SK-N-SH (cell line): ENCODE results near the gene HRH3. TPM values are rescaled to one million over a fixed set of nuclear protein-coding genes. Genes with fewer than 3 reads are reported as not detected.

Source experiments
- CTCF ChIA-PET: fragments of 300-600, 350-600 bp; formaldehyde crosslinking; extraction: SDS; loops from one replicate; lab custom pipeline; 2021; lab: Yijun Ruan, JAX
- POLR2A ChIA-PET: fragments of 350-600 bp; sonication (Branson Sonifier 250); formaldehyde crosslinking; extraction: SDS; loops from one replicate; lab custom pipeline; 2020; ENCODE audit warnings: antibody characterized with exemption, inconsistent platforms; lab: Yijun Ruan, JAX
- DNase-seq: peaks from one replicate; pipeline ENCODE4 v3.0.0; 2012
- H2AFZ ChIP-seq: fragments of 200-600 bp; sonication (generic); 2 replicates; pipeline ENCODE4 v1.8.1; 2016; ENCODE audit warnings: antibody characterized with exemption, mild to moderate bottlenecking, low read depth
- H3F3A ChIP-seq: fragments of 200-600 bp; sonication (generic); replicated peaks from 2 replicates; pipeline ENCODE3; 2016; ENCODE audit warnings: antibody characterized with exemption, mild to moderate bottlenecking; ENCODE audit not compliant: insufficient read depth
- H3K27ac ChIP-seq, 2 experiments: fragments of 200-500 bp in 1 of 2; fragments of 200-600 bp in 1 of 2; sonication (Bioruptor generic) in 1 of 2; sonication (generic), shearing (Covaris generic) in 1 of 2; 2 replicates each; pipeline versions ENCODE4 v1.5.1 to v1.6.1; 2014 to 2016; ENCODE audit warnings: low read depth in 2 of 2, inconsistent platforms in 1 of 2, low read length in 1 of 2, mild to moderate bottlenecking in 1 of 2, mixed read lengths in 1 of 2
- H3K27me3 ChIP-seq: fragments of 200-600 bp; sonication (generic), shearing (Covaris generic); 2 replicates; pipeline ENCODE4 v1.6.1; 2016; ENCODE audit warnings: mixed run types; ENCODE audit not compliant: insufficient read depth
- H3K36me3 ChIP-seq, 2 experiments: fragments of 200-500 bp in 1 of 2; fragments of 200-600 bp in 1 of 2; sonication (Bioruptor generic) in 1 of 2; sonication (generic) in 1 of 2; replicated peaks in 1 of 2; 2 replicates each; pipeline versions ENCODE3 to v1.5.1; 2014 to 2016; ENCODE audit warnings: low read length in 1 of 2, mild to moderate bottlenecking in 1 of 2; ENCODE audit not compliant: insufficient read depth in 2 of 2, control insufficient read depth in 1 of 2
- H3K4me1 ChIP-seq, 2 experiments: fragments of 200-500 bp in 1 of 2; fragments of 200-600 bp in 1 of 2; sonication (Bioruptor generic) in 1 of 2; sonication (generic), shearing (Covaris generic) in 1 of 2; 2 replicates each; pipeline versions ENCODE4 v1.5.1 to v1.6.1; 2014 to 2016; ENCODE audit warnings: low read depth in 1 of 2, low read length in 1 of 2, mixed run types in 1 of 2; ENCODE audit not compliant: insufficient read depth in 2 of 2, control insufficient read depth in 1 of 2
- H3K4me2 ChIP-seq: fragments of 200-600 bp; sonication (generic), shearing (Covaris generic); 2 replicates; pipeline ENCODE4 v1.6.1; 2017; ENCODE audit warnings: mixed run types
- H3K4me3 ChIP-seq, 2 experiments: fragments of 200-500 bp in 1 of 2; fragments of 200-600 bp in 1 of 2; sonication (Bioruptor generic) in 1 of 2; sonication (generic), shearing (Covaris generic) in 1 of 2; 2 replicates each; pipeline versions ENCODE4 v1.5.1 to v1.8.1; 2014 to 2016; ENCODE audit warnings: low read depth in 2 of 2, inconsistent platforms in 1 of 2, low read length in 1 of 2, mild to moderate bottlenecking in 1 of 2, mixed read lengths in 1 of 2, moderate library complexity in 1 of 2
- H3K79me2 ChIP-seq: fragments of 200-600 bp; sonication (generic); 2 replicates; pipeline ENCODE4 v1.8.1; 2017; ENCODE audit warnings: mild to moderate bottlenecking; ENCODE audit not compliant: insufficient read depth
- H3K9ac ChIP-seq: fragments of 200-600 bp; sonication (generic); 2 replicates; pipeline ENCODE4 v1.6.1; 2017; ENCODE audit warnings: mixed run types
- H3K9me2 ChIP-seq: fragments of 200-600 bp; sonication (generic); 2 replicates; pipeline ENCODE4 v1.6.1; 2017; ENCODE audit warnings: mixed run types
- H3K9me3 ChIP-seq: fragments of 200-600 bp; sonication (generic); 2 replicates; pipeline ENCODE4 v1.6.1; 2017; ENCODE audit warnings: mixed run types, mild to moderate bottlenecking, moderate library complexity
- H4K20me1 ChIP-seq: fragments of 200-600 bp; sonication (generic); 2 replicates; pipeline ENCODE4 v1.6.1; 2017; ENCODE audit warnings: mild to moderate bottlenecking, mixed run types; ENCODE audit not compliant: insufficient read depth
- CHD2 ChIP-seq: fragments of 150-350 bp; IDR thresholded peaks from 2 replicates; pipeline ENCODE4 v1.6.1; 2018; ENCODE audit warnings: low read length; ENCODE audit not compliant: partially characterized antibody
- CTCF ChIP-seq: fragments of 200-600 bp; sonication (generic); IDR thresholded peaks from 2 replicates; pipeline ENCODE4 v1.6.1; 2017; ENCODE audit warnings: antibody characterized with exemption, mild to moderate bottlenecking, moderate library complexity
- ELF1 ChIP-seq: IDR thresholded peaks from 2 replicates; pipeline ENCODE4 v1.4.0; 2012
- EZH2phosphoT487 ChIP-seq: fragments of 200-600 bp; sonication (generic); IDR thresholded peaks from 2 replicates; pipeline ENCODE4 v1.6.1; 2017; ENCODE audit warnings: low read depth, mixed run types, mild to moderate bottlenecking, antibody characterized with exemption, moderate library complexity, borderline replicate concordance
- FOSL2 ChIP-seq: IDR thresholded peaks from 2 replicates; pipeline ENCODE4 v1.4.0; 2012; ENCODE audit warnings: low read depth, mild to moderate bottlenecking, moderate library complexity, borderline replicate concordance
- FOXJ3 ChIP-seq: sonication (generic); formaldehyde crosslinking; IDR thresholded peaks from 2 replicates; pipeline ENCODE4 v1.5.1; 2020; ENCODE audit warnings: mild to moderate bottlenecking, missing genetic modification reagents
- IRF3 ChIP-seq: fragments of 150-350 bp; IDR thresholded peaks from 2 replicates; pipeline ENCODE4 v1.6.1; 2016; ENCODE audit warnings: mild to moderate bottlenecking, low read depth, low read length
- MAX ChIP-seq: IDR thresholded peaks from 2 replicates; pipeline ENCODE4 v1.4.0; 2012; ENCODE audit warnings: low read depth
- MEF2A ChIP-seq: IDR thresholded peaks from 2 replicates; pipeline ENCODE4 v1.4.0; 2012; ENCODE audit warnings: low read depth, borderline replicate concordance
- MXI1 ChIP-seq: IDR thresholded peaks from 2 replicates; pipeline ENCODE4 v1.6.1; 2012; ENCODE audit warnings: mild to moderate bottlenecking, low read depth, low read length, improper control_type of control experiment
- NFIC ChIP-seq: IDR thresholded peaks from 2 replicates; pipeline ENCODE4 v1.4.0; 2012; ENCODE audit warnings: borderline replicate concordance
- PBX3 ChIP-seq: IDR thresholded peaks from 2 replicates; pipeline ENCODE4; 2012
- RAD21 ChIP-seq: IDR thresholded peaks from 2 replicates; pipeline ENCODE4 v1.6.1; 2012; ENCODE audit warnings: mild to moderate bottlenecking, low read length
- REST ChIP-seq: IDR thresholded peaks from 2 replicates; pipeline ENCODE4 v1.6.1; 2012; ENCODE audit warnings: mild to moderate bottlenecking, low read depth, low read length, moderate library complexity
- RFX5 ChIP-seq: IDR thresholded peaks from 2 replicates; pipeline ENCODE4 v1.6.1; 2012; ENCODE audit warnings: mild to moderate bottlenecking, improper control_type of control experiment, low read length
- RXRA ChIP-seq: IDR thresholded peaks from 2 replicates; pipeline ENCODE4 v1.4.0; 2012; ENCODE audit warnings: low read depth, mild to moderate bottlenecking, borderline replicate concordance
- TEAD4 ChIP-seq: IDR thresholded peaks from 2 replicates; pipeline ENCODE4 v1.4.0; 2012; ENCODE audit warnings: mild to moderate bottlenecking, borderline replicate concordance; ENCODE audit not compliant: insufficient read depth
- USF2 ChIP-seq: fragments of 150-350 bp; IDR thresholded peaks from 2 replicates; pipeline ENCODE4 v1.6.1; 2017; ENCODE audit warnings: antibody characterized with exemption, low read length, low read depth, borderline replicate concordance
- ZBTB33 ChIP-seq: IDR thresholded peaks from 2 replicates; pipeline ENCODE4 v1.4.0; 2012; ENCODE audit warnings: low read depth, borderline replicate concordance
- WGBS: methylation state at CpG from one replicate; pipeline ENCODE4 v1.1.6; 2017; ENCODE audit warnings: low lambda C conversion rate; 5-methylcytosine and 5-hydroxymethylcytosine counted together
- polyA plus RNA-seq, 3 experiments: library from polyadenylated mRNA; depleted of rRNA; stranded (reverse); fragments of >200 nt; gene quantifications; 2 replicates each; pipeline ENCODE4 v1.2.3, GENCODE V29; 2012

The HRH3 gene
- polyA plus RNA-seq, 1 of the 3 experiments (the other 2 are of a cell fraction) = 0.02 TPM

- no peak overlapping the region for H2AFZ ChIP-seq
- H3F3A ChIP-seq = no peaks in the 10 kb centered on the region
- H3K4me1 ChIP-seq = peaks cover 5 to 20% of the 10 kb centered on the region in 2 experiments; a peak in 1 of 4 replicates
- no peak overlapping the region for H3K9ac ChIP-seq
- no peak overlapping the region for H3K27ac ChIP-seq
- peaks cover 0 to 12% of the 10 kb centered on the region in 2 experiments for H3K36me3 ChIP-seq
- H3K27me3 ChIP-seq = no peaks in the 10 kb centered on the region
- no peaks in the 10 kb centered on the region for H3K9me3 ChIP-seq
- H3K79me2 ChIP-seq = peaks cover 64% of the 10 kb centered on the region
- peak overlapping the region; percentile 85; the same call in 1 of the 2 replicates for H3K4me2 ChIP-seq
- H3K4me3 ChIP-seq = peak overlapping the region in 1 of 2 experiments; percentile 69; a peak in 1 of 4 replicates
- no peak for DNase-seq
- WGBS = 90% methylated on average over 13 of the region's 13 CpGs
- POLR2A ChIA-PET = interaction anchor here (1.3 kb wide), 1 partner anchor 8 kb away, joined by 3 read pairs; no protein-coding TSS in a partner anchor
- no peaks in the 10 kb centered on the region for H3K9me2 ChIP-seq
- peaks cover 56% of the 10 kb centered on the region for H4K20me1 ChIP-seq
- no peak for TF ChIP-seq NFIC
- no peak for TF ChIP-seq FOXJ3 (CRISPR knock-in tag)
- TF ChIP-seq CTCF = no peak
- TF ChIP-seq MAX = no peak
- TF ChIP-seq TEAD4 = no peak
- no peak for TF ChIP-seq REST
- no peak for TF ChIP-seq IRF3
- TF ChIP-seq ELF1 = no peak
- TF ChIP-seq PBX3 = no peak
- no peak for TF ChIP-seq MXI1
- TF ChIP-seq ZBTB33 = no peak
- no peak for TF ChIP-seq CHD2
- no peak for TF ChIP-seq USF2
- no peak for TF ChIP-seq EZH2phosphoT487
- TF ChIP-seq FOSL2 = no peak
- TF ChIP-seq RAD21 = no peak
- no peak for TF ChIP-seq RXRA
- TF ChIP-seq MEF2A = no peak
- no peak for TF ChIP-seq RFX5
- CTCF ChIA-PET = no interaction called here
Observed at GRCh38 chr20:62240020-62240685, 20.1 kb upstream of the HRH3 start.
